AG08395 (cell line): Measurements from ENCODE around the gene PHETA2.
"Not testable (repeated sequence)": the region's sequence is repeated elsewhere in the genome, so short reads cannot be mapped to it uniquely, and the experiment has no call there.

Source experiments
- DNase-seq: peaks from one replicate; pipeline ENCODE4 v3.0.0; 2012; ENCODE audit warnings: mixed read lengths, low spot score

The PHETA2 gene

GRCh38 chr22:42070517-42071422 lies 3.3 kb upstream of the PHETA2 start, which contains the start of gene NAGA:
Gene NAGA, minus strand, starts transcription at chr22:42070812. Its CDS starts 515 bp downstream, at chr22:42070297.
- peak; percentile 95 for DNase-seq

- not testable (repeated sequence) for DNase-seq
Observed at GRCh38 chr22:42071508-42071907, 2.5 kb upstream of the PHETA2 start.

GRCh38 chr22:42072606-42073330 lies 1.3 kb upstream of the PHETA2 start:
- DNase-seq: no peak

- DNase-seq: no peak
Observed at GRCh38 chr22:42073621-42074041, 417 bp upstream of the PHETA2 start.

- no peak for DNase-seq
Observed at GRCh38 chr22:42074846-42075676, 1.0 kb downstream of the PHETA2 start.

- no peak for DNase-seq
Observed at GRCh38 chr22:42076764-42077485, 2.9 kb downstream of the PHETA2 start.

GRCh38 chr22:42077486-42078125 lies 3.6 kb downstream of the PHETA2 start:
- DNase-seq: no peak

GRCh38 chr22:42078469-42079318 lies 4.6 kb downstream of the PHETA2 start:
- DNase-seq: no peak

- peak; percentile 99 for DNase-seq
Observed at GRCh38 chr22:42079319-42080251, 5.5 kb downstream of the PHETA2 start, which contains the start of gene SMDT1. Gene SMDT1, plus strand, starts transcription at chr22:42079700. Its CDS starts 69 bp downstream, at chr22:42079769.

- peak; percentile 40 for DNase-seq
Observed at GRCh38 chr22:42080287-42080686, 6.2 kb downstream of the PHETA2 start.

GRCh38 chr22:42083119-42083518 lies 9.1 kb downstream of the PHETA2 start:
- DNase-seq: no peak

GRCh38 chr22:42084874-42085273 lies 10.8 kb downstream of the PHETA2 start:
- no peak for DNase-seq

GRCh38 chr22:42086051-42086450 lies 12.0 kb downstream of the PHETA2 start:
- DNase-seq: no peak

- DNase-seq: peak; percentile 100
Observed at GRCh38 chr22:42090596-42091454, 16.8 kb downstream of the PHETA2 start, which contains the start of gene NDUFA6. Gene NDUFA6, minus strand, starts transcription at chr22:42090772. Its CDS starts 28 bp downstream, at chr22:42090744.

GRCh38 chr22:42091455-42091782 lies 17.4 kb downstream of the PHETA2 start:
- DNase-seq: no peak

- no peak for DNase-seq
Observed at GRCh38 chr22:42101199-42101598, 27.2 kb downstream of the PHETA2 start.

GRCh38 chr22:42104332-42104860 lies 30.3 kb downstream of the PHETA2 start:
- DNase-seq: not testable (repeated sequence)
